ENCODE results near the gene NPC2.

DNA sequence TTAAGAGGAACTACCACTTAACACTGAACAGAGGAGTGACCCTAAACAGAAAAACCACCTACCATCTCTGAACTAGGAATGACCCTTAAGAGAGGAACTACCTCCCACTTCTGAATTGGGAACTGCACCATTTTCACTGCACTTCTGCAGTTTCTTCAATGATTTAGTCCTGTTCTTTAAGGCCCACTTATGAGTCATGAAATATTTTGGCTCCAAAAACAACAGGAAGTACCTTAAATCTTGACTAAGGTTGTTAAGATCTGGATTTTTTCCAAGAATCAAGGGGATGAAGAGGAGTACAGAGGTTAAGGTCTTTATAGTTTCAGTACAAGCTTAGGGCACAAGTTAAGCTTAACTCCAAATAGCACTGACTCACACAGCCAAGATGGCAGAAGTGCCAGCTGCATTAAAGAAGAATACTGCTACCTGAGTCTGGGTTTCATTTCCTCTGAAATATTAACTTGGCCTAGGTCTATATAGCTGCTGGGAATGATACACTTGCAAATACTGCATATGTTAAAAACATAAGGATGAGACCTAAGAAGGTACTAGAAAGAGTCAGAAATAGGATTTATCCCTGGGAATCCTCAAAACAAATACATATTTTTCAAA is 4.2 kb downstream of the NPC2 start:
- TF ChIP-seq, protein P1, sequence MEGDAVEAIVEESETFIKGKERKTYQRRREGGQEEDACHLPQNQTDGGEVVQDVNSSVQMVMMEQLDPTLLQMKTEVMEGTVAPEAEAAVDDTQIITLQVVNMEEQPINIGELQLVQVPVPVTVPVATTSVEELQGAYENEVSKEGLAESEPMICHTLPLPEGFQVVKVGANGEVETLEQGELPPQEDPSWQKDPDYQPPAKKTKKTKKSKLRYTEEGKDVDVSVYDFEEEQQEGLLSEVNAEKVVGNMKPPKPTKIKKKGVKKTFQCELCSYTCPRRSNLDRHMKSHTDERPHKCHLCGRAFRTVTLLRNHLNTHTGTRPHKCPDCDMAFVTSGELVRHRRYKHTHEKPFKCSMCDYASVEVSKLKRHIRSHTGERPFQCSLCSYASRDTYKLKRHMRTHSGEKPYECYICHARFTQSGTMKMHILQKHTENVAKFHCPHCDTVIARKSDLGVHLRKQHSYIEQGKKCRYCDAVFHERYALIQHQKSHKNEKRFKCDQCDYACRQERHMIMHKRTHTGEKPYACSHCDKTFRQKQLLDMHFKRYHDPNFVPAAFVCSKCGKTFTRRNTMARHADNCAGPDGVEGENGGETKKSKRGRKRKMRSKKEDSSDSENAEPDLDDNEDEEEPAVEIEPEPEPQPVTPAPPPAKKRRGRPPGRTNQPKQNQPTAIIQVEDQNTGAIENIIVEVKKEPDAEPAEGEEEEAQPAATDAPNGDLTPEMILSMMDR (IDR thresholded peaks at IDR 0.05) = no peak
- TF ChIP-seq POLR2A (IDR thresholded peaks at IDR 0.05) = no peak

Data from lower leg skin (tissue), 3 donors.